ENCODE data around the gene PTAFR.

PTAFR gene

DNA sequence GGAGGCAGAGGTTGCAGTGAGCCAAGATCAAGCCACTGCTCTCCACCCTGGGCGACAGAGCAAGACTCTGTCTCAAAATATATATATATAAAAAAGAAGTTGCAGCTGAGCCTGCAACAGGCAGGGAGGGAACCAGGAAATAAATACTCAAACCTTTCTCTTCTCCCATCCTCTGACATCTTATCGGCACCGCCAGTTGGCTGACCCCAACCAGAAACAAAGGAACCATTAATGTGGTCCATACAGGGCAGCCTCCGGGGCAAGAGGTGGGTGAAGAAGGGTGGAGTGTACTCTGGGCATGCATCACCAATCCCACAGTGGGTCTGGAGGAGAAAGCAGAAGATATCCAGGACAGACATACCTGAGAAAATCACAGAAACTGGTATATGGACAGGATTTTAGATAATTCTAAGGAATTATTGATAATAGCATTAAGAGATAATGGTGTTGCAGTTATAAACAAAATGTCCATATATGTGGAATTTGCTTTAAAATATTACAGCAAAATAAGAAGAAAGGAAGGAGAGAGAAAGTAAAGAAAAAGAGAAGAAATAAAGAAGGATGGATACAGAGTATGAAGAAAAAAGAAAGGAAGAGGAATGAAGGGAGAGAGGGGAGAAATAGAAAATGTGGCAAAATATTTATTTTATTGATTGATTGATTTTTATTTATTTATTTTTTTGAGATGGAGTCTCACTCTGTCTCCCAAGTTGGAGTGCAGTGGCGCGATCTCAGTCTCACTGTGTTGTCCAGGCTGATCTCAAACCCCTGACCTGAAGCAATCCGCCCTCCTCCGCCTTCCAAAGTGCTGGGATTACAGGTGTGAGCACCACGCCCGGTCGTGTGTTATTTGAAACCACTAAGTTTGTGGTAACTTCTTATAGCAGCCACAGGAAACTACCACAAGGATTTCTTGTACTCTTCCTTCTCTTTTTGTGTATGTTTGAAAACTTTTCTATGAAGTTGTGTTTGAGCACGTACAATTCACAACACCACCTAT is 4.1 kb upstream of the PTAFR start:
- H3K9ac ChIP-seq (ENCODE audit: low read length): no peak overlapping the region
- no peaks in the 10 kb centered on the region for H3K9me2 ChIP-seq (ENCODE audit: low read depth, low read length)
- H4K20me1 ChIP-seq (ENCODE audit: insufficient read depth, low read length): no peaks in the 10 kb centered on the region
- H3F3A ChIP-seq (ENCODE audit: insufficient read depth, low read length): no peaks in the 10 kb centered on the region
- no peaks in the 10 kb centered on the region for H3K36me3 ChIP-seq (ENCODE audit: insufficient read depth, low read length)
- no peak overlapping the region for H3K4me2 ChIP-seq (ENCODE audit: low read length)
- peaks cover 26% of the 10 kb centered on the region for H3K4me1 ChIP-seq (ENCODE audit: insufficient read depth, low read length, severe bottlenecking)
- H3K27me3 ChIP-seq (ENCODE audit: insufficient read depth, low read length): no peaks in the 10 kb centered on the region
- TF ChIP-seq, protein P1, sequence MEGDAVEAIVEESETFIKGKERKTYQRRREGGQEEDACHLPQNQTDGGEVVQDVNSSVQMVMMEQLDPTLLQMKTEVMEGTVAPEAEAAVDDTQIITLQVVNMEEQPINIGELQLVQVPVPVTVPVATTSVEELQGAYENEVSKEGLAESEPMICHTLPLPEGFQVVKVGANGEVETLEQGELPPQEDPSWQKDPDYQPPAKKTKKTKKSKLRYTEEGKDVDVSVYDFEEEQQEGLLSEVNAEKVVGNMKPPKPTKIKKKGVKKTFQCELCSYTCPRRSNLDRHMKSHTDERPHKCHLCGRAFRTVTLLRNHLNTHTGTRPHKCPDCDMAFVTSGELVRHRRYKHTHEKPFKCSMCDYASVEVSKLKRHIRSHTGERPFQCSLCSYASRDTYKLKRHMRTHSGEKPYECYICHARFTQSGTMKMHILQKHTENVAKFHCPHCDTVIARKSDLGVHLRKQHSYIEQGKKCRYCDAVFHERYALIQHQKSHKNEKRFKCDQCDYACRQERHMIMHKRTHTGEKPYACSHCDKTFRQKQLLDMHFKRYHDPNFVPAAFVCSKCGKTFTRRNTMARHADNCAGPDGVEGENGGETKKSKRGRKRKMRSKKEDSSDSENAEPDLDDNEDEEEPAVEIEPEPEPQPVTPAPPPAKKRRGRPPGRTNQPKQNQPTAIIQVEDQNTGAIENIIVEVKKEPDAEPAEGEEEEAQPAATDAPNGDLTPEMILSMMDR (IDR thresholded peaks at IDR 0.05; ENCODE audit: low read length): no peak
- no peak for TF ChIP-seq EZH2 (IDR thresholded peaks at IDR 0.05; ENCODE audit: borderline replicate concordance, low read length)
- no peaks in the 10 kb centered on the region for H3K79me2 ChIP-seq (ENCODE audit: insufficient read depth, low read length)
- no peak overlapping the region for H3K27ac ChIP-seq (ENCODE audit: low read depth, low read length, poor library complexity, severe bottlenecking)
- H3K9me3 ChIP-seq (ENCODE audit: low read length): no peaks in the 10 kb centered on the region
- H3K4me3 ChIP-seq (ENCODE audit: low read depth, low read length, poor library complexity, severe bottlenecking): no peak overlapping the region
- no peak overlapping the region for H2AFZ ChIP-seq (ENCODE audit: low read length)

GRCh38 chr1:28178690-28179485 is 2.4 kb upstream of the PTAFR start:
- no peaks in the 10 kb centered on the region for H4K20me1 ChIP-seq (ENCODE audit: insufficient read depth, low read length)
- H3K36me3 ChIP-seq (ENCODE audit: insufficient read depth, low read length): no peaks in the 10 kb centered on the region
- H3K4me3 ChIP-seq (ENCODE audit: low read depth, low read length, poor library complexity, severe bottlenecking): no peak overlapping the region
- no peaks in the 10 kb centered on the region for H3K27me3 ChIP-seq (ENCODE audit: insufficient read depth, low read length)
- H3K9ac ChIP-seq (ENCODE audit: low read length): no peak overlapping the region
- no peaks in the 10 kb centered on the region for H3K9me3 ChIP-seq (ENCODE audit: low read length)
- H3K4me1 ChIP-seq (ENCODE audit: insufficient read depth, low read length, severe bottlenecking): peaks cover 43% of the 10 kb centered on the region
- TF ChIP-seq EZH2 (IDR thresholded peaks at IDR 0.05; ENCODE audit: borderline replicate concordance, low read length): no peak
- TF ChIP-seq, protein P1 (IDR thresholded peaks at IDR 0.05; ENCODE audit: low read length): no peak
- no peak overlapping the region for H3K4me2 ChIP-seq (ENCODE audit: low read length)
- no peak overlapping the region for H3K27ac ChIP-seq (ENCODE audit: low read depth, low read length, poor library complexity, severe bottlenecking)
- no peaks in the 10 kb centered on the region for H3F3A ChIP-seq (ENCODE audit: insufficient read depth, low read length)
- H2AFZ ChIP-seq (ENCODE audit: low read length): no peak overlapping the region
- H3K9me2 ChIP-seq (ENCODE audit: low read depth, low read length): no peaks in the 10 kb centered on the region
- H3K79me2 ChIP-seq (ENCODE audit: insufficient read depth, low read length): no peaks in the 10 kb centered on the region

GRCh38 chr1:28175955-28176485 is 470 bp downstream of the PTAFR start:
- Histone ChIP-seq H3K9me3 (ENCODE audit: low read length) (no peaks in the 10 kb centered on the region), H3K79me2 (ENCODE audit: insufficient read depth, low read length) (no peaks in the 10 kb centered on the region), H4K20me1 (ENCODE audit: insufficient read depth, low read length) (no peaks in the 10 kb centered on the region), H3K4me2 (ENCODE audit: low read length) (peak overlapping the region; percentile 61), H2AFZ (ENCODE audit: low read length) (no peak overlapping the region), H3F3A (ENCODE audit: insufficient read depth, low read length) (no peaks in the 10 kb centered on the region; the same call in 1 of the 2 replicates), H3K27ac (ENCODE audit: low read depth, low read length, poor library complexity, severe bottlenecking) (peak overlapping the region; percentile 97), H3K9ac (ENCODE audit: low read length) (peak overlapping the region; percentile 45; the same call in 1 of the 2 replicates), H3K27me3 (ENCODE audit: insufficient read depth, low read length) (no peaks in the 10 kb centered on the region), H3K4me1 (ENCODE audit: insufficient read depth, low read length, severe bottlenecking) (peaks cover 67% of the 10 kb centered on the region), H3K36me3 (ENCODE audit: insufficient read depth, low read length) (no peaks in the 10 kb centered on the region), H3K9me2 (ENCODE audit: low read depth, low read length) (no peaks in the 10 kb centered on the region), H3K4me3 (ENCODE audit: low read depth, low read length, poor library complexity, severe bottlenecking) (peak overlapping the region; percentile 49)
- no peak for TF ChIP-seq EZH2 (IDR thresholded peaks at IDR 0.05; ENCODE audit: borderline replicate concordance, low read length)
- TF ChIP-seq, protein P1 (IDR thresholded peaks at IDR 0.05; ENCODE audit: low read length): no peak
